Activated CD4-positive, alpha-beta T cell treated with anti-CD3 and anti-CD28 coated beads, Interleukin-2, Interleukin-6, amounts not matched to agents 100 ng/mL and 50 ng/mL, durations not matched to agents 16 hours and 8 hours (primary cell): Measurements from ENCODE around the gene CAMTA1.
A peak's percentile ranks its signal among the peaks of the same experiment; 100 is the strongest.

Experiments
- DNase-seq: peaks from one replicate; pipeline ENCODE4 v3.0.0-alpha.2; 2020

The CAMTA1 gene

GRCh38 chr1:7047866-7048265 is 262.6 kb downstream of the CAMTA1 start:
- DNase-seq = no peak

GRCh38 chr1:7048395-7048794 is 263.1 kb downstream of the CAMTA1 start:
- no peak for DNase-seq

DNA sequence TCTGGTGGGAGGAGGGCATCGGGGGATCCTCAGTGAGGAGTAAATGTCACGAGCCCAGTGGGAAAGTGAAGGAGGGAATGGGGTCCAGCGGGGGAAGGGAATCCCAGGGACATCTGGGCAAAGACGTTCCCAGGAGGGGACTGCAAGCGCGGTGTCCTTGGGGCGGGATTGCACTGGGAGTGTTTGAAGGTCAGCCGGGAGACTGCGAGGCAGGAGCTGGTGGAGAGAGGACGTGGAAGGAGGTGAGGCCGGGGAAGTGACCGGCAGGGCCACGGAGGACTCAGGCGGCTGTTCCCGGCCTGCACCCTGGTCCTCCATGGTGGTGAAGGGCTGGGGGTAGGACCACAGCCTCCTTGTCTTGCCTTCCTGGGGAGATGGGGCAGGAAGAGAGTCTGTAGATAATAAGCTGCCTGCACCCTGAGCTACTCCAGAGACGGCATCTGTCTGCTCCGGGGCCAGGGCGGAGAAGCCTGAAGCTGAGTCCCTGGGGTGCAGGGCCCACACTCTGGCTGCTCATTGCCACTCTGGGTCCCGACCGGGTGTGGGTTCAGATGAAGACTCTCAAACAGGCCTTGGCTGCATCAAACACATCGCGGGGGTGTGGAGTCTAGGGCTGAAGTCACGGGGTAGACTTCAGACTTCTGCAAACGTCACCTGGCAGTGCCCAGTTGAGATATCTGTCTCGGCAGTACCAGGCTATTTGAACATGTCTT is 264.8 kb downstream of the CAMTA1 start:
- no peak for DNase-seq

DNA sequence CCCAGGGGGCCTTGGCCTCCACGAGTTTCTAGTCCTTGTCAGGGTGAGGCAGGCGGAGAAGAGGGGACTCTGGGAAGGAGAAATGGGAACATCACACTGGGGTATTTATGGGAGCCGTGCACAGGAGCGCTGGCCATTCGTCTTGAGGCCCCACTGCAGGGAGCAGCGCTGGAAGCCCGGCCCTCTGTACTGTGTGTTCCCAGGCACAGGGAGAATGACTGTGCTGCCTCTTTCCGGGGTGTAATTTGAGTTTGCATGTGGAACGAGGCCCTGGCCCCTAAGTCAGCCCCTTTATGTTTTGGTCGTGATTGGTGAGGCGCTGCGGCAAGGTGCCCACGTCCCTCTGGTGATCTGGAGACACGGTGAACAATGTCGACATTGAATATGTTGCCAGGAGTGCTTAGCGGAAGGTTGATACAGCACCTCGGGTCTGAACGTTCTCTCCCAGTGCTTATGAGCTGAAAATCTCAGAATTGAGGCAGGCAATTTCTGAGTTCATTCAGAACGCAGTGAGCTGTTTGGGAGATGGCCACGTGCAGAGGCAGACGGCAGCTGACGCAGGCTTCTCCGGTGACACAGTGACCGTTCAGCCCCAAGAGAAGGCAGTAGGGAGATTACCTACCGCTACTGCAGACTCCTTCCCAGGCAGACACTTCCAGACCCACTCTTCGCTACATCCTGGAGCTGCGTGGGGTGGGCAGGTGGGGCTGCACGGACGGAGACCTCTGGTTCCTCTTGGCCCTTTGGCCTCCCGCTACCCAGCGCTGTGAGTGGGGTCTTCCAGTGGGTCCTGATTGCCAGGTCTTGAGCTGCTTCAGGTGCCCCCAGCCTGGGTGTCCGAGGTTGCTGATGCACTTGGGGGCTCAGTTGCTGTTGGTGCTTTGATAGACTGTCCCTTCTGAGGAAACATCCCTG is 265.8 kb downstream of the CAMTA1 start:
- no peak for DNase-seq

DNA sequence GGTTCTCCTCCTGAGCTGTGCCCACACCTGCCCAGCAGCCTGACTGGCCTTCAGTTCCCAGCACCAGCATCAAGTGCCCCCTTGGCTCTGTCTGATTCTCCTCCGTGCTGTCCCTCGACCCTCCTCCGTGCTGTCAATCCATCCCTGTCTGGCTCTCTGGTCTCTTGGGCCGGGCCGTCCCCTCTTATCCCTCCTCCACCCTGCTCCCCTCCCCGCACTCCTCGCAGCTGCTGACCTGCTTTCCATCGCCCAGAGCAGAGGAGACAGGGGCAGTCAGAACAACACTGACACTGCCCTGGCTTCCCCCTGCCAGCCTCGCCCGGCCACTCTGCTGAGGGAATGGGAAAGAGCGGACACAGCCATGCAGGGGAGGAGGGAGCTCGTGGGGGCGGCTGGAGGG is 267.4 kb downstream of the CAMTA1 start:
- DNase-seq = no peak

DNA sequence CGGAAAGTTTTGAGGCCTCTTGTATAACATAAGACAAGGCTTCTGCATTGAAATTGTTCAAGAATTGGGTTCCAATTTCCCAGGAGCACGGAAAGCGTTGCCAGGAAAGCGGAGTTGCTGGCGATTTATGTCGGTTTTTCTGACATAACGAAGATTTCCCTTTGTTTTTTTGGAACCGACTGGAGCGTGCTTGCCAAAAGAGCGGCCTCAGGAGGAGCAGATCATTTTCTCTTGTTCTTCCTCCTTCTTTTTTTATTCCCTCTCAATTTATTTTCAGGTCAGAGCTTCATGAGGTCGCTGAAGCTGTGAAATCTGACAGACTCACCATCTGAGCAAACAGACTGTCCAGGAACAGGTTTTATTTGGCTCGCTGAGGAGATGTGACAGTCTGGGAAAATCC is 275.5 kb downstream of the CAMTA1 start:
- DNase-seq = no peak

- no peak for DNase-seq
Observed at GRCh38 chr1:7062346-7063061, 277.2 kb downstream of the CAMTA1 start.

GRCh38 chr1:7063981-7064380 is 278.7 kb downstream of the CAMTA1 start:
- DNase-seq = no peak

- no peak for DNase-seq
Observed at GRCh38 chr1:7068552-7068951, 283.3 kb downstream of the CAMTA1 start.

GRCh38 chr1:7069931-7070330 is 284.7 kb downstream of the CAMTA1 start:
- DNase-seq = no peak

DNA sequence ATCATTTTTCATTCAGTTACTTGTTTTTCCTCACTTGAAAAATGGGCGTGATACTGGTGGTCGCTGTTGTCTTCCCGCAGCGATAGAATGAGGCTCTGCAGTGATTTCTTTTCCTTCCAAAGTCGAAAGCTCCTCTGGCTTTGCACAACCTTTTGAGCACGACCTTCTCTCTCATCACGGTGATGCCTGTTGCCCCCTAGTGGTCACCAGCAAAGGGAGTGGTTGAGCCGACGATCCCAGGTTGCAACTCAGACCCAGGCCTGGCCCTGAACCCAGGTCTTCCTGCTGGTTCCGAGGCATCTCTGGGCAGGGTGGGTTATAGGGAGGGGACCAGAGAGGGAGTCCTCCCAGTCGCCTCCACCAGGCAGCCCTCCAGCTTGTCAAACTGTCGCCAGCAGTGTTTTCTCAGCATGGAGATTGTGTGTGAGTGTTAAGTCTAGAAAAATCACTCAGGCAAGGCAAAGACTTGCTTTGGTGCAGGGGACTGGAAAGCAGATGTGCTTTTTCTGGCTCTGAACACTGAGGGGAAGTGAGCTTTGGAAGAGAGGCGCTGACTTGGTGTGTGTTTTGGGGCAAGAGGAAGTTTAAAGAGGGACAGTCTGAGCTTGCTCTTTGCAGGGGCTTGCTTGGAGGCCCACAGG is 285.3 kb downstream of the CAMTA1 start:
- DNase-seq = peak; percentile 65

DNA sequence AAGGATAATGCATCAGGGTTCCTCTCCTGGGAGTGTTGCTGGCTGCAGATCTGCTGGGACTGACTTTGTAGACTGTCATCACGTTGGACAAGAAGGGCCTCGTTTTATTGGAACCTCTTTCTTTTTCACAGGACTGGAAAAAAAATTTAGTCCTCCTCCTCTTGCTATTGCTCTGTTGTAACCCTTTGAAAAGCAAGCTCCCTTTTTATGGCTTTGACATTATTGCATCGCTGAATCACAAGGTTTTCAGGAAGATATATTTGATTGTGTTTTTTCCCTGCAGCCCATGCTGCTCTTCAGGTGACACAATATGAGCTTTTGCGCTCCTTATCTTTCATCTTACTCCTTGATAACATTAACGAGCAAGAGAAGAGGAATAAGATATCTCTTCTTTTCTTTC is 290.9 kb downstream of the CAMTA1 start:
- no peak for DNase-seq

GRCh38 chr1:7076572-7076971 is 291.3 kb downstream of the CAMTA1 start:
- DNase-seq = no peak

DNA sequence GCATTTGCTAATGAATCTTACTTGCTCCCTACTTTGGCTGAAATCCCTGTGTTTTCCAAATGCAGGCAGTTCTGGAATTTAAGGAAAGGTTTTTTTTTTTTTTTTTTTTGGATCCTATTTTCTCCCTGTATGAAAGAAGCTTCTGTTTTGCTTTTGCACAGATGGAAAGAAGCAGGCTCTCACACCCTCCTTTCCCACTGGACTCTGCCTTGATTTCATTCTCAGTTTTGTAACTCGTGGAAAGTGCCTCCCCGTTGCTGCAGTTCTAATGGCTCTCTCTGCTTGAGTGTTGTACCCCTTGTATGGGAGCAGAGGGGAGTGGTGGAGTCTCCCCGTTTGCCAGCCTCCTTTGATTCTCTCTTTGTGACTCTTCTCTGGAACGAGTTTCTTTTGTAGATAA is 291.9 kb downstream of the CAMTA1 start:
- no peak for DNase-seq

DNA sequence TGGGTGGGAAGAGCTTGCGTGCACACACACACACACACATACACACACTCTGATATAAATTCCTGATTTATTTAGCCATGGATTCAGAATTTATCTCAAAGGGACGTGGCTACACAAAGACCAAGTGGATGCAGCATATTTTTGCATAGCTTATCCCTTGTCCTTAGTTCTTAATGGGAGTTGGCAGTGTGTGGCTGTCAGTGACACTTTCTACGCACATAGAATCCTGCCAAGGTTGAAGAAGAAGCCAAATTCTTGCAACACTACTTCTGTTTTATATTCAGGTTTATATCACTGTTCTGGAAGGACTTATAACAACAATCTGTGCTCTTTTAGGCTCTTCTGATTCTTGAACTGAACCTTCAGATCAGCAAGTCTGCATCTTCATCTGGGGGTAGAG is 292.7 kb downstream of the CAMTA1 start:
- no peak for DNase-seq

DNA sequence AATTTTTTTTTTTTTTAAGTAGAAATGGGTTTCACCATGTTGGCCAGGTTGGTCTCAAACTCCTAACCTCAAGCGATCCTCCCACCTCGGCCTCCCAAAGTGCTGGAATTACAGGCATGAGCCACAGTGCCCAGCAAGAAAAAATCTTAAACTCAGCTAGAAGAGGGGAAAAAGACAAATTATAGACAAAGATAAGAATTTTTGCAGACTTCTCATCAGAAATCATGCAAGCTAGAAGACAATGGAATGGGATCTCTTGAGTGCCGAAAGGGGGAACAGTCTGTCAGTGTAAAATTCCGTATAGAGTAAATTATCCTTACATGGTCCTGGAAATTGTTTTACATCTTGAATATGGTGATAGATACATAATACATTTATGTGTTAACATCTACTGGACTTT is 294.4 kb downstream of the CAMTA1 start:
- DNase-seq = no peak

GRCh38 chr1:7084232-7084894 is 299.1 kb downstream of the CAMTA1 start:
- no peak for DNase-seq

DNA sequence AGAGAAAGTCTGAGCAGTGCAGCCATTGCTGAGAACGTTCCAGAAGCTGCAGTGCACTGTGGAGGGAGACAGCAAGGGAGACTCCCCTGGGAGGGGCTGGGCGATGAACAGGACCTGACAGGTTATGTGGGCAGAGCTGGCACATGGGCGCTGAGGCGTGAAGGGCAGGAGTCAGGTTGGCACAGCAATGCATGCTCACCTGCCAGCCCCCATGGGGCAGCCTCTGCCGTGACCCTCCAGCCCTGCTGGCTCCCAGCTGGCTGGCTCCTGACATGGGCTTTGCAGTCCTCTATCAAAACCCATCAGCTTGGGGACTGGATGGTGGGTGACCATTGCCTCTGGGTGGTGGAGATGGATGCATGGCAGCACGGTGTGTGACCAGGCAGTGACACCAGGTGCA is 300.3 kb downstream of the CAMTA1 start:
- DNase-seq = no peak

GRCh38 chr1:7086106-7086505 is 300.9 kb downstream of the CAMTA1 start:
- no peak for DNase-seq

DNA sequence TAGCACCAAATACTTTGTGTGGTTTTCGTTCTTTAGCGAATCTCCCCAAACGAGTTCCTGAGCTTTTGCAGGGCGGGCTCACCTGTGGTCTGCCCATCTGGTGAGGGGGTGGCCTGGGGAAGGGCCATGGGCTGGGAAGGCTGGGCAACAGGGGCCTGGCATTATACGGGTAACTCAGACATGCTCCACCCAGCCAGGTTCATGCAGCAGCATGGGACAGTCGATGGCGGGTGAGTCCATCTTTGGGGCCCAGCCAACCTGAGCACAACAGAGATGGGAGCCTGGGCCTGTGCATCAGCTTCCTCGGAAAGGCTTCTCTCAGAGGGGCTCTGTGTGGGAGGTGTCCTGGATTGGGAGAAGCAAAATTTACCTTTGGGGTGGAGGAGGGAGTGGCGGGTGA is 302.6 kb downstream of the CAMTA1 start:
- DNase-seq = no peak

DNA sequence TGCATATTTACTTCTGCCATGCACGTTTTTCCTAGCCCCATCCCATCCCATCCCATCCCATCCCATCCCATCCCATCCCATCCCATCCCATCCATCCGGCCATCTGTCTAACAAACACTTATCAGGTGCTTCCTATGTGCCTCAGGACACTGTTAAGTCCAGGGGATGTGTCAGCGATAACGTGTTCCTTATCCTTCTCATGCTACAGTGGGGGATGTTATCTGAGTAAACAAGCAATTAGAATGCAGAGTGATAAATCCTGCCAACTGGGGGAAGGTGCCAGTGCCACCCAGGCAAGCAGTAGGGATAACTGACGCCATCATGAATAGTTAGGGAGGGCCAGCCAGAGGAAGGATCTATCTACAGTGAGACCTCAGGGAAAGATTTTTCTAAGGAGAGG is 304.2 kb downstream of the CAMTA1 start:
- no peak for DNase-seq

DNA sequence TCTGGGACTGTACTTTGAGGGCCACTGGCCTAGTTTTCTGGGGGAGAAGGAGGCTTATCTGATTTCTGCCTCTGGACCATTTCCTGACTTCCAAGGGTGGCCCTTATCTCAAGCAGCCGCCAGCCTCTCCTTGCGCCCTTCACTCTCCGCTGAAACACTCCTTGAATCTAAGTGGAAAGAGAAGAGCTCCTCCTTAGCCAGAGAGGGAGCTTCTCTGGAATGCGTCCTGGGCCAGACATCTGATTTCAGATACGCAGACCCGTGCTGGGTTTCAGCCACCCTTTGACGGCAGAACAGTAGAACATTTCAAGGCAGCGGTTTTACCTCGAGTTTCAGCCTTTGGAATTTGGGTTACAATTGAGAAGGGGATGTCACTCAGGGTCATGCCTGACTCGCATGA is 308.0 kb downstream of the CAMTA1 start:
- no peak for DNase-seq

DNA sequence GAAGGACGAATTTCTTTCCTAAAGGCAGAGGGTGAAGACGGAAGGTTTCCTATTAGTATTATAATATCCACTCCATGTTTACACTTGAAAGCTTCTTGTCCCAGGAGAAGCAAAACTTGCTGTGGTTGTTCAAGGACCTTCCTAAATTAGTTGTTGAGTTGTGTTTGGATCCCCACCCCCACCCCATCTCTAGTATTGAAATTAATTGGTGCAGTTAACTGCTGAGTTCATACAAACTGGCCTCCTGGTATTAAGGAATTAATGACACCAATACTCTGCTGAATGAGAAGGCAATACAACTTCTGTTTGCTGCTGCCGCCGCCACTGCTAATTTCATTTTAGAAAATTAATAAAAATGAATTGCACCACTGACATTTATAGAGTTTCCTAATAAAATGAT is 308.8 kb downstream of the CAMTA1 start:
- DNase-seq = no peak
